ENCODE measurements around the gene SLIT3.
A peak's percentile ranks its signal among the peaks of the same experiment; 100 is the strongest.
"Not testable (repeated sequence)": the region's sequence is repeated elsewhere in the genome, so short reads cannot be mapped to it uniquely, and the experiment has no call there.

SLIT3 gene

GRCh38 chr5:169223595-169223953, 77.4 kb downstream of the SLIT3 start:
- no peak for DNase-seq
- intact Hi-C loops (cut with DNase I) = no loop called here

- intact Hi-C loops (cut with DNase I) = no loop called here
- no peak for DNase-seq
Observed at GRCh38 chr5:169222934-169223594, 77.9 kb downstream of the SLIT3 start.

GRCh38 chr5:169221519-169221918, 79.4 kb downstream of the SLIT3 start:
- intact Hi-C loops (cut with DNase I) = no loop called here
- no peak for DNase-seq

- no peak for DNase-seq
- intact Hi-C loops (cut with DNase I) = no loop called here
Observed at GRCh38 chr5:169219961-169220360, 81.0 kb downstream of the SLIT3 start.

GRCh38 chr5:169219351-169219750, 81.6 kb downstream of the SLIT3 start:
- intact Hi-C loops (cut with DNase I) = no loop called here
- DNase-seq = no peak

GRCh38 chr5:169218861-169219260, 82.1 kb downstream of the SLIT3 start:
- intact Hi-C loops (cut with DNase I) = no loop called here
- DNase-seq = no peak

- intact Hi-C loops (cut with DNase I) = no loop called here
Observed at GRCh38 chr5:169218176-169218575, 82.8 kb downstream of the SLIT3 start.

GRCh38 chr5:169216866-169217265, 84.1 kb downstream of the SLIT3 start:
- intact Hi-C loops (cut with DNase I) = no loop called here
- DNase-seq = no peak

More at GRCh38 chr5:169218176-169218575, 82.8 kb downstream of the SLIT3 start:
- DNase-seq = no peak

- intact Hi-C loops (cut with DNase I) = no loop called here
- DNase-seq = no peak
Observed at GRCh38 chr5:169213479-169213878, 87.5 kb downstream of the SLIT3 start.

GRCh38 chr5:169211761-169212160, 89.2 kb downstream of the SLIT3 start:
- intact Hi-C loops (cut with DNase I); DNase-seq: not testable (repeated sequence)

GRCh38 chr5:169204788-169205400, 96.0 kb downstream of the SLIT3 start:
- intact Hi-C loops (cut with DNase I) = no loop called here
- no peak for DNase-seq

GRCh38 chr5:169202969-169203368, 98.0 kb downstream of the SLIT3 start:
- intact Hi-C loops (cut with DNase I) = no loop called here
- no peak for DNase-seq

- intact Hi-C loops (cut with DNase I) = no loop called here
- DNase-seq = no peak
Observed at GRCh38 chr5:169201597-169201996, 99.3 kb downstream of the SLIT3 start.

- intact Hi-C loops (cut with DNase I) = no loop called here
- DNase-seq = no peak
Observed at GRCh38 chr5:169200125-169200778, 100.7 kb downstream of the SLIT3 start.

- intact Hi-C loops (cut with DNase I) = no loop called here
Observed at GRCh38 chr5:169197343-169197742, 103.6 kb downstream of the SLIT3 start.

GRCh38 chr5:169196059-169196458, 104.9 kb downstream of the SLIT3 start:
- intact Hi-C loops (cut with DNase I) = no loop called here
- no peak for DNase-seq

More at GRCh38 chr5:169197343-169197742, 103.6 kb downstream of the SLIT3 start:
- peak in 1 of 10 donors; percentile 19 for DNase-seq

- DNase-seq = no peak
- intact Hi-C loops (cut with DNase I) = no loop called here
Observed at GRCh38 chr5:169195601-169196000, 105.3 kb downstream of the SLIT3 start.

- intact Hi-C loops (cut with DNase I) = no loop called here
Observed at GRCh38 chr5:169192536-169192935, 108.4 kb downstream of the SLIT3 start.

GRCh38 chr5:169190849-169191248, 110.1 kb downstream of the SLIT3 start:
- no peak for DNase-seq
- intact Hi-C loops (cut with DNase I) = no loop called here

More at GRCh38 chr5:169192536-169192935, 108.4 kb downstream of the SLIT3 start:
- DNase-seq = no peak

GRCh38 chr5:169185626-169186025, 115.3 kb downstream of the SLIT3 start:
- DNase-seq = no peak
- intact Hi-C loops (cut with DNase I) = no loop called here

GRCh38 chr5:169183576-169183975, 117.4 kb downstream of the SLIT3 start:
- intact Hi-C loops (cut with DNase I) = no loop called here
- DNase-seq = no peak

GRCh38 chr5:169182797-169183196, 118.1 kb downstream of the SLIT3 start:
- intact Hi-C loops (cut with DNase I) = no loop called here
- DNase-seq = no peak
